GM20431 (cell line): ENCODE data around the gene SYDE1.

Source experiments
- in situ Hi-C: fragments of 300-500 bp; cut with MseI, MboI; formaldehyde crosslinking; loops from one replicate; pipeline ENCODE4 v1.15.0; 2020; ENCODE audit warnings: low sequenced_read_pairs; ENCODE audit not compliant: unreplicated experiment

The SYDE1 gene

GRCh38 chr19:15123031-15123890 lies 16.1 kb downstream of the SYDE1 start:
- in situ Hi-C loops = no loop called here

- in situ Hi-C loops = no loop called here
These were observed 16.7 kb downstream of the SYDE1 start for GRCh38 chr19:15123900-15124299.

- in situ Hi-C loops = no loop called here
These were observed 17.5 kb downstream of the SYDE1 start for GRCh38 chr19:15124572-15125231.

GRCh38 chr19:15125232-15126067 lies 18.2 kb downstream of the SYDE1 start:
- in situ Hi-C loops = no loop called here

GRCh38 chr19:15126131-15126910 lies 19.1 kb downstream of the SYDE1 start:
- in situ Hi-C loops = no loop called here

- in situ Hi-C loops = no loop called here
These were observed 21.1 kb downstream of the SYDE1 start for GRCh38 chr19:15128162-15128770.

- in situ Hi-C loops = no loop called here
These were observed 22.8 kb downstream of the SYDE1 start for GRCh38 chr19:15129856-15130585.

- in situ Hi-C loops = no loop called here
These were observed 29.2 kb downstream of the SYDE1 start for GRCh38 chr19:15136234-15136954.

- in situ Hi-C loops = no loop called here
These were observed 30.6 kb downstream of the SYDE1 start for GRCh38 chr19:15137777-15138176.

- in situ Hi-C loops = no loop called here
These were observed 31.2 kb downstream of the SYDE1 start for GRCh38 chr19:15138427-15138826.

GRCh38 chr19:15141143-15141542 lies 33.9 kb downstream of the SYDE1 start:
- in situ Hi-C loops = no loop called here

- in situ Hi-C loops = no loop called here
These were observed 35.1 kb downstream of the SYDE1 start for GRCh38 chr19:15142313-15142712.

GRCh38 chr19:15144046-15144646 lies 36.9 kb downstream of the SYDE1 start:
- in situ Hi-C loops = no loop called here

- in situ Hi-C loops = no loop called here
These were observed 39.9 kb downstream of the SYDE1 start for GRCh38 chr19:15147090-15147489.

GRCh38 chr19:15149737-15150136 lies 42.5 kb downstream of the SYDE1 start:
- in situ Hi-C loops = loop anchor here (5.0 kb wide), 1 partner anchor 57 kb away; no protein-coding TSS in a partner anchor

- in situ Hi-C loops = loop anchor here (5.0 kb wide), 1 partner anchor 62 kb away; no protein-coding TSS in a partner anchor
These were observed 46.9 kb downstream of the SYDE1 start for GRCh38 chr19:15154002-15154612.

- in situ Hi-C loops = no loop called here
These were observed 48.1 kb downstream of the SYDE1 start for GRCh38 chr19:15155296-15155695.
